ENCODE data around the gene SSBP3.

SSBP3 gene

GRCh38 chr1:54409156-54410142 lies 3.3 kb upstream of the SSBP3 start:
- no peak for DNase-seq

DNA sequence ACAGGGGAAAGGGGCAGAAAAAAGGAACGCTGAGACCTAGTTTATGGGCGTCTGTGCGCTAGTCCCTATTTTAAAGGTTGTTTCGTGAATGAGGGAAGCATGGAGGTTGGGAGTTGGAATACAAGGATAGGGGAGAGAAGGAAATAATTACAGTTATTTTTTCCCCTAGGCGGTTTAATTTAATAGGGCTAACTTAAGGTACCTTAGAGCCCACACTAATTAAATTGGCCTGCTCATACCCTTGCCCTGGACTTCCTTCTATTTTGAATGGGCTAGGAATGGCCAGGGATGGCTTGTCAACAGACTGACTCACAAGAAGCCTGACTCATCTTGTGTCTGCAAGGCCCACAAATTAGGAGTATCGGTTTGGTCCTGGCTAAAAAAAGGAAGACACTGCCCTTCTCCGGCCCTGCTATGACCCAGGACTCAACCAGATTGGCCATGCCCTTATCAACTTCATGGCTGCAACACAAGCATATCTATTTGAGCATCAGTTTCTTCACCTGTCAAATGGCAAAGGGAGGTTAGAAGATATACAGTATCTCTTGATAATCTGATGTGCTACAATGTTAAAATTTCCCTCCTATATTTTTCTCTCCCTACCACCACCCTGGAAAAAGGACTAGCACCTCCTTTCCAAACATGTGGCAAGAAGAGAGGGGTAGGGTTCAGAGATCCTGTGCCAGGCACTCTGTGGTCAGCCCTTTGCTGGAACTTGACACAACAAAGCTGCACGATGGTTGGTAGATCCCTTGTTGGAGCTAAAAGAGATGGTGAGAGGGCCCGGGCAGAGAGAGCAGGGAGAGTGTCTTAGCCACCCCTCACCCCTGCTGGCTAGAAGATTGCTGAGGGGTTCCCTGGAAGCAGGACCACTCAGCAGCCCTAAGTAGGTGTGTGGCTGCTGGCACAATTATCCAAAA lies 2.2 kb upstream of the SSBP3 start:
- no peak for DNase-seq

DNA sequence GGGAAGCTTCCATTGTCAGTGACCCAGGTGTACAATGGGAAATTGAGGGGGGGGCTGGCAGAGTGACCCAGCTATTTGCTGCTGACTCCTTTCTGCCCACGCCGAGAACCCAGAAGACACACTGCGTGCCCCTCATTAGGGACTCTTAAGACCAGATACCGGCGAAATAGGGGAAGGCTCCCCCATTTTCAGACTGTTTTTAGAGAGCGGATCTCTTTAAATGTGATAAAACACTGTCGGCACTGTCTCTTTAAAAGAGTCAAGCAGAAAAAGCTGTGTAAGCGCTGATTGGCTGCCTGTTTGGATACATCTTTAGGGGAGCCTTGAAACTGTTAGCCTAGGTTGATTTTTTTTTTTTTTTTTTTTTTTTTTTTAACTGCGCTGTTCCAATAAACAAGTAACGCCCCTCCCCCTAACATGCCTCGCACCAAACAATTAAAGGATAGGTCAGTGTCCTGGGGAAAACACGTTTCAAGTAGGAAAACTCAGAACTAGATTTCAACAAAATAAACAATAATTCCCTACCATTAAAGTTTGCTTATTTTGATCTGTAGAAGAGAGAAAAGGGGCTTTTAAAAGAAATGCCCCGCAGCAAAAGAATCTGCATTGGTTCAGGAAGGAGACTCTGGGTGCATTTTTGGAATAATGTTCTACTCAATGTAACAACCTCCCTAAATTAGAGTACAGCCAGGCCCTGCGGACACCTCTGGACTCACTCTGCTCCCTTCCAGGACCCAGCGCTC lies 1.4 kb upstream of the SSBP3 start:
- peak; percentile 99 for DNase-seq

- no peak for DNase-seq
Observed at GRCh38 chr1:54407154-54407403, 885 bp upstream of the SSBP3 start.

DNA sequence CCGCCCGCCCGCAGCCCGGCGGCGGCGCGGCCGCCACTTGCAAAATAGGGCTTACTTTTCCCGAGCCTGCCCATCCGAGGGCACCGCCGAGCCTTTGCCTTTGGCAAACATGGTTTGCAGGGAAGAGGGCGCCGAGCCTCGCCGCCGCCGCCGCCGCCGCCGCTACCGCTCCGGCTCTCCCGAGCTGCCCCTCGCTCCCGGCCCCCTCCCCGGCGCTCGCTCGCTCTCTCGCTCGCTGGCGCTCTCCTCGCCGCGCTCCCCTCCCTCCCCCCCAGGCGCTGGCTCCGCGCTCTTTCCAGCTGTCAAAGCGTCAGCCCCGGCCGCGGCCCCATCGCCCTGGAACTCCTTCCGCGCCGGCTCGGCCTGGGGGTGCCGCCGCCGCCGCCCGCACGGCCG lies 298 bp downstream of the SSBP3 start:
- no peak for DNase-seq

- DNase-seq: no peak
Observed at GRCh38 chr1:54404939-54405897, 976 bp downstream of the SSBP3 start.

- no peak for DNase-seq
Observed at GRCh38 chr1:54404263-54404662, 1.9 kb downstream of the SSBP3 start.

DNA sequence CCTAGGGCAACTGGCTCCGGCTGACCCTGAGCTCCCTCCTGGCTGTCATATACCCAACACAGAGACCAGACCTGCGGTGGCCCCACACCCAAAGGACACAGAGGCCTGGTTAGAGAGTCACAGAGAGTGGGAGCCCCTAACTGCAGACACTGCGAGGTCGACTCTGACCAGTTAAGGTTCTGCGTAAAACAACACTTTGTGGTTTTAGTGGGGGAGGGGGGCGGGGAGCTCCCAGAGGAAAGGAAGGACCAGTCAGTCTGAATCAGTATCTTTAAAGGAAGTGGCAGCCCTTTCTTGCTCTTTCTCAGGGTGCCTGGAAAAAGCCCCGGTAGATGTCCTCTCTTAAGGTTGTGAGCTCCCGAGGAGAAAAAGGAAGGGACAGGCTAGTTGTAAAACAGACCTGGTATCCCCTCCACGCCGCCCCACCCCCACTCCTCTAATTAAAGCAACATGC lies 2.4 kb downstream of the SSBP3 start:
- DNase-seq: no peak

GRCh38 chr1:54403405-54403804 lies 2.8 kb downstream of the SSBP3 start:
- DNase-seq: no peak

- peak; percentile 80 for DNase-seq
Observed at GRCh38 chr1:54402896-54403295, 3.3 kb downstream of the SSBP3 start.

DNA sequence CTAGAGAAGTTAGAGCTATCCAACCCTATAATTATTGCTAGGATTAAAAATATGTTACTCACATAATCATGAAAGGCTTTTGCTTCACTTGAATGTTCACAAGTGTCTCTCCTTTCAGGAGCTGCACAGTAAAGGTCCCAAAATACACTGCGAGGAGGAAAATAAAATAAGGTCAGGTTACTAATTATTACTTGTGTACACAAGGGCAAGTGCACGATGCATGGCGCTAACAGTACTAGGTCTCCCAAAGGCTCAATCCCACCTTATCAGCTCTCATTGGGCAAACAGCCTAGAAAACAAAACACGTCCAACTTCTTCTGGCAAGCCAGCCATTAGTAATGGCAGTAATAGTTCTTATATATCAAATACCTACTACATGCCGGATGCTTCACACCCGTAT lies 4.4 kb downstream of the SSBP3 start:
- peak; percentile 90 for DNase-seq

- DNase-seq: no peak
Observed at GRCh38 chr1:54400329-54400728, 5.9 kb downstream of the SSBP3 start.

DNA sequence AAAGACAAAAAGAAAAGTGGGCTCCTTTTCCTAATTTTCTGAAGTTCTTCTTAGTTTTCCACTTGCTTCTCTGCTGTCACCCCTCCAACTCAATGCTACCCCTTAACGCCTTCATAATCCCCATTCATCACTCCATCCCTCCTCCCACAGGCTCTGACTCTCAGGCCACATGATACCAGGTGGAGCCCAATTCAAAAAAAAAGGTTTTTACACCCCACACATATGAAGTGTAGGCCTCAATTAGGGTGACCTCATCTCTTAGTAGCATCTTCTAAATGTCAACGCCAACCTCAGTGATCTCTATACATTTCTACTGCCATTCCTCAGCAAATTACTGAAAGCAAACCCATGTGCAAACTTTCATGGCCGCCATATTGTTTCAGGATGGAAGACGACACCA lies 6.4 kb downstream of the SSBP3 start:
- no peak for DNase-seq

DNA sequence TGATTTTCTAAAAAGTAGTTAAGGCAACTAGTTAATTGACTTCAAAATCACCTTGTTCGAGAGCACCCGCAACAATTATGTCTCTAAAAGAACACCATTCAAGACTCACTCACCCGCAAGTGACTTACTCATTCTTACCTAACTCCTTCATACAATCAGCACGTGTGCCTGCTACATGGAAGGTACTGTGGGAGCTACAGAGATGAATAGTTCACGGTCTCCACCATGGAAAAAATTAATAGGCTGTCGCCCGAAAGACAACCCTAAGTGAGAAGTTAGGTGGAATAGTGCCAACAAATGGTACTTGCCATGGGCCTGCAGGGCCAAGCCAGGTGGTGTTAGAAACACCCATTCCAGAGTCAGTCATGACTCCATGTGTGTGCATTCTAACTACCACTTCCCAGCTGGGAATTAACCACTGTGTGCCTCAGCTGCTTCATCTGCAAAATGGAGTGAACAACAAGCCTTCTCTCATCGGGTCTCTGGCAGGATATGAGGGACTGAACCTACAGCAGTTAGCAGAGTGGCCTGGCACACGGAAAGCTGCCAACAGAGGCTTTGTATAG lies 7.1 kb downstream of the SSBP3 start:
- no peak for DNase-seq

- no peak for DNase-seq
Observed at GRCh38 chr1:54397980-54398379, 8.2 kb downstream of the SSBP3 start.

- peak; percentile 89 for DNase-seq
Observed at GRCh38 chr1:54397090-54397591, 9.1 kb downstream of the SSBP3 start.

DNA sequence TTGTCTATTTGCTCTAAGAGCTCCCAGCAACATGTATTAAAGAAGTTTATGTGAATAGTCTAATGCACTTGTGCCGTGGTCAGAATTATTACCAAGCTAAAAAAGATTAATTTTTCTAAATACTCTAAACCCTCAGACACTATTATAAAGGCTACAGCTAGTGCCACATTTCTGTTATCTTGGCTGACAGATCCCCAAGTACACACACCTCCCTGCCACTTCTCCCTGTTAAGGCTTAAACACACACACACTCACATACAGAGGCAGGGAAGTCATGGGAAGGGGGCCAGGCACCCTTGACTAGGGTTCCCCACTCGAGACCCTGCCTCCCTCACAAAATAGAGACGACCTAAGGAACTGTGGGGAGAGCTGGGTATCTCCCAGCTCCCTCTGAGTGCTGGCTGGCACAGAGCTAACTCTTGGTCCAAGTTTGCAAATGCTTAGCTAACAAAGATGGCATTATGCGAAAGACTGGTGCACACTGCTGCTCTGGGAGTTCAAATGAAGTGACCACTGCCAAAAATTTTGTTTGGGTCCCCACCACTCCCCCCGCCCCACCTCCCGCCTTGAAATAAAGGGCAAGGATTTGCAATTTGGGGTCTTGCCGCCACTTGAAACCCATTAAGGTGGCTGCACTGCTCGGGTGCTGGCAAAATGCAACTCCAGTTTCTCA lies 9.8 kb downstream of the SSBP3 start:
- DNase-seq: no peak

GRCh38 chr1:54395281-54395934 lies 10.8 kb downstream of the SSBP3 start:
- no peak for DNase-seq

GRCh38 chr1:54394104-54394503 lies 12.1 kb downstream of the SSBP3 start:
- DNase-seq: no peak

- DNase-seq: no peak
Observed at GRCh38 chr1:54392401-54392800, 13.8 kb downstream of the SSBP3 start.
